SK-N-DZ (cell line): ENCODE data around the gene IL1A. TPM values are rescaled to one million over a fixed set of nuclear protein-coding genes. Genes with fewer than 3 reads are reported as not detected.
"Not testable (repeated sequence)": the region's sequence is repeated elsewhere in the genome, so short reads cannot be mapped to it uniquely, and the experiment has no call there.

Experiments
- DNase-seq: peaks from one replicate; pipeline ENCODE4 v3.0.0-alpha.2; 2015; ENCODE audit warnings: low spot score
- polyA plus RNA-seq, 2 experiments: library from polyadenylated mRNA; depleted of rRNA; stranded (reverse); fragments of >200 nt; gene quantifications; 2 replicates each; pipeline ENCODE4 v1.2.3, GENCODE V29; 2014

IL1A gene
- not detected in 2 replicates for polyA plus RNA-seq (2014; cell fraction: cytosol; rRNA removed)
- polyA plus RNA-seq (2014; cell fraction: nucleus; rRNA removed) = not detected in 2 replicates

- DNase-seq = no peak
These were observed at the start of gene IL1A for GRCh38 chr2:112784199-112785189. TSS of gene IL1A (minus strand) at chr2:112784493. CDS start at chr2:112783770, 723 bp downstream.

- no peak for DNase-seq
These were observed 49.7 kb upstream of the IL1A start for GRCh38 chr2:112833976-112834375.

DNA sequence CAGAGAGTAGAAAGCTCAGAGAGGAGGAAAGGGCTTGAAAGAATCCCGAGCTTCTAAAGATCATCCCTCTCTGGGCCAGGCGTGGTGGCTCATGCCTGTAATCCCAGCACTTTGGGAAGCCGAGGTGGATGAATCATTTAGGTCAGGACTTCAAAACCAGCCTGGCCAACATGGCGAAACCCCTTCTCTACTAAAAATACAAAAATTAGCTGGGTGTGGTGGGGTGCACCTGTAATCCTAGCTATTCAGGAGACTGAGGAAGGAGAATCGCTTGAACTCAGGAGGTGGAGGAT lies 49.3 kb upstream of the IL1A start:
- DNase-seq = not testable (repeated sequence)

- no peak for DNase-seq
These were observed 48.7 kb upstream of the IL1A start for GRCh38 chr2:112832841-112833638.

GRCh38 chr2:112831946-112832840 lies 47.9 kb upstream of the IL1A start:
- no peak for DNase-seq

GRCh38 chr2:112831513-112831845 lies 47.2 kb upstream of the IL1A start:
- no peak for DNase-seq

DNA sequence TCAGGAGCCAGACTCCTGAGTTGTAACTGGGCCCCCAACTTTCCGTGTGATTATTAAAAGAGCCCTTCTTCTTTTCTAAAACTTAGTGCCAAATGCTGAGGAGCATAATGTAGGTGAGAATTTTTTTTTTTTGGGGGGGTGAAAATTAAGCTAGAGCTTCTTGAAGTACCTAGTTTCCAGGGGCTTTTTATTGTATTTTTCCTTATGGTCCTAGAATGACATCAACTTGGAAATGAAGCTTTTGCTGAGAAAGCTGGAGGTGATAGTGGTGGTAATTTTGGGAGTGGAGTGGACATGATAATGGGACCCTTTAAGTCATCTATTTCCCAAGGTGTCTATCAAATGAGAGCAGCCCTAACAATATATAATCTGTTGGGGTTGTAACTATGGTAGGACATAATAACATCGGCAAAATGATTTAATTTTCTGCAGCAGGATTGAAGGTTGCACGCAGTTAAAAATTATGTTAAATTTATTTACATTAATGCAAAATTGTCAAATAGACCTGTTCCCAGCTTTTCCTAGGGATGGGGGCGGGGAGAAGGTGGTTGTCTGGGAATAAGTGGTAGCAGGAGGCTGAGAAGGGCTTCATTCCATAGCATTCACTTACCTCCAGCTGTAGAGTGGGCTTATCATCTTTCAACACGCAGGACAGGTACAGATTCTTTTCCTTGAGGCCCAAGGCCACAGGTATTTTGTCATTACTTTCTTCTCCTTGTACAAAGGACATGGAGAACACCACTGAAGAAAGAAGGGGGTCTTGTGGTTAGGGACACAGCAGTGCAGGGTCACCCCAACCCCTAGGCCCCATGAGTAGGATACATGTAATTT lies 46.6 kb upstream of the IL1A start:
- DNase-seq = no peak

DNA sequence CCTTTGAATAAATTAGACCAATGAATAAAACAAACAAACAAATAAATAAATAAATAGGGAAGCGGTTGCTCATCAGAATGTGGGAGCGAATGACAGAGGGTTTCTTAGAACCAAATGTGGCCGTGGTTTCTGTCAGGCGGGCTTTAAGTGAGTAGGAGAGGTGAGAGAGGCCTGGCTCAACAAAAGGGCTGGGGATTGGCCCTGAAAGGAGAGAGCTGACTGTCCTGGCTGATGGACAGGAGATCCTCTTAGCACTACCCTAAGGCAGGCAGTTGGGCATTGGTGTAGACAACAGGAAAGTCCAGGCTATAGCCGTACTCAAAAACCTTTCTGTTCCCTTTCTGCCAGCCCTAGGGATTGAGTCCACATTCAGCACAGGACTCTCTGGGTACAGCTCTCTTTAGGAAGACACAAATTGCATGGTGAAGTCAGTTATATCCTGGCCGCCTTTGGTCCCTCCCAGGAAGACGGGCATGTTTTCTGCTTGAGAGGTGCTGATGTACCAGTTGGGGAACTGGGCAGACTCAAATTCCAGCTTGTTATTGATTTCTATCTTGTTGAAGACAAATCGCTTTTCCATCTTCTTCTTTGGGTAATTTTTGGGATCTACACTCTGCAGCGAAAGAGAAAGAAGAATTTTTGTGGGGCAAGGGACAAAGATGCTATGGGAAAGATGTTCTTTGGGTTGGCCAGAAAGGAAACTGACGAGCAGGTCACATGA lies 45.8 kb upstream of the IL1A start:
- DNase-seq = no peak

- DNase-seq = no peak
These were observed 45.0 kb upstream of the IL1A start for GRCh38 chr2:112829101-112829960.

GRCh38 chr2:112828251-112828691 lies 44.0 kb upstream of the IL1A start:
- no peak for DNase-seq

GRCh38 chr2:112827604-112828185 lies 43.4 kb upstream of the IL1A start:
- no peak for DNase-seq

- DNase-seq = no peak
These were observed 42.7 kb upstream of the IL1A start for GRCh38 chr2:112827009-112827408.

- no peak for DNase-seq
These were observed 41.4 kb upstream of the IL1A start for GRCh38 chr2:112825706-112826105.

DNA sequence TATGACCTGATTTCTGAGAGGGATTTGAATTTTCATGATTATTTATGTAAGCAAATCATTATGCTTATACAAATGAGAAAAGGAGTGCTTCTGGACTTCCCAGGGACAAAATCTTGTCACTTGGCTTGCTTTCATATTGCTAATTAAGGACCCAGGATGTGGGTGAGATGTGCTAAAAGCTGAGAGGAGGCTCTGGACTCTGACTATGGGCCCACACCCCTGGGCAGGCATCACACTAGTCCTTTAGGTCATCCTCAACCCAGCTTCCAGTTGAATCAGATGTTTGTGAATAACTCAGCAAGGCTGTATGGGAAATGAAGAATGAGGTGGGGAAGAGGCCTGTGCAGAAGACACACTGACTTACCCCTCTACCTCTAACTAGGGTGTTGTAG lies 40.4 kb upstream of the IL1A start:
- DNase-seq = no peak

DNA sequence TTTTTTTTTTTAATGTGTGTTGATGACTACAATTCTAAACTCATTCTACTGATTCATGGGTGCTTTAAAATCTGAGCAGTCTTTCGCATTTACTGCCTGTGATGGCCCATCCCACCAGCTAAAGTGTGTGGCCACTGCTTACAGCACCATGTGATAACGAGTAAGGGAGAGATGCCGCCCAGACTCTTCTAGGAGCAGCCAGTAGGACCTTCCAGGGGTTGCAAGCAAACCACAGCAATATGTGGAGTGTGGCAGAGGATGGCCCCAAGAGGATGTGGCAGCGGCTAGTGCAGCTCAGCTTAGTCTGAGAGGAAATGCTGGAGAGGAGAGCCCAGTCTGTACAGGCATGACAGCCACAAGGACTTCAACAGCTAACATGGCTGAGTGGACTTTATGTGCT lies 37.4 kb upstream of the IL1A start:
- no peak for DNase-seq

GRCh38 chr2:112821142-112821541 lies 36.8 kb upstream of the IL1A start:
- no peak for DNase-seq

- DNase-seq = no peak
These were observed 36.0 kb upstream of the IL1A start for GRCh38 chr2:112820343-112820742.

DNA sequence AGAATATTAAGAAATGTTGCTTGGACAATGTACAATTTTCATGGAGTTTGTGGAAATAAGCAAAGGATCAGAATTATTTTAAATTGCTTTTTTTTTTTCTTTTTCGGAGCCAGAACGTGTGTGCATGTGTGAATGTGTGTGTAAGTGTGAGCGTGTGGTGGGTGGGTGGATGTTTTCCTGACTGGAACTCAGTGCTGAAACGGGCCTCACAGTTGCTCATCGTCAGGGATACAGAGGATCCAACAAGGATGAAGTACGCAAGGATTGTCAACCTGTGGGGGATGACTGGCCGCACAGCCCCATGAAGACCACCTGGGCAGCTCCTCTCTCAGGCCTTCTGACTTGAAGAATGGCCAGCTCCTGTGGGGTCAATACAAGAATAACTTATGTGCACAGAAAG lies 34.8 kb upstream of the IL1A start:
- no peak for DNase-seq
